ENCODE data around the gene CAPZB.

CAPZB gene

DNA sequence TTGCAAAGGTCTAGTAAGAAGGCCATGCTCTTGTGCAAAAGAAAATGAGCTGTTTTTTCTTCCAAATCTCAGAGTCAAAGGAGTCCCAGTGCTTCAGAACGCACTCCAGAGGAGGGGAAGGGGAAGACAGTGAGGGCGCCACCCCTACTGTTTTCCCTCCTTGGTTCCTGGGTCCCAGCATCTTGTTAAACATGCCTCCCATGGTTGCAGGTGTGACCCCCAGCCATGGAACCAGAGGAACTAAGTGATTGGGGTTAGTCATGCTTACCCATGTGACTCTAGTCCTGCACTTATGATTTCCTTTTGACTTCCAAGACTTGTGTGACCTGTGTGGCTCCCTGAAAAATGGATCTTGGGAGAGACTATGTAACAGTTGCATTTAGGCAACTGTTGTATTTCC is 190.7 kb downstream of the CAPZB start:
- Histone ChIP-seq H3K9me3 (no peaks in the 10 kb centered on the region), H3K36me3 (no peaks in the 10 kb centered on the region), H3K27me3 (no peaks in the 10 kb centered on the region), H3K4me1 (no peaks in the 10 kb centered on the region), H3K4me3 (ENCODE audit: low read depth, low read length) (no peak overlapping the region)
- TF ChIP-seq, protein P1, sequence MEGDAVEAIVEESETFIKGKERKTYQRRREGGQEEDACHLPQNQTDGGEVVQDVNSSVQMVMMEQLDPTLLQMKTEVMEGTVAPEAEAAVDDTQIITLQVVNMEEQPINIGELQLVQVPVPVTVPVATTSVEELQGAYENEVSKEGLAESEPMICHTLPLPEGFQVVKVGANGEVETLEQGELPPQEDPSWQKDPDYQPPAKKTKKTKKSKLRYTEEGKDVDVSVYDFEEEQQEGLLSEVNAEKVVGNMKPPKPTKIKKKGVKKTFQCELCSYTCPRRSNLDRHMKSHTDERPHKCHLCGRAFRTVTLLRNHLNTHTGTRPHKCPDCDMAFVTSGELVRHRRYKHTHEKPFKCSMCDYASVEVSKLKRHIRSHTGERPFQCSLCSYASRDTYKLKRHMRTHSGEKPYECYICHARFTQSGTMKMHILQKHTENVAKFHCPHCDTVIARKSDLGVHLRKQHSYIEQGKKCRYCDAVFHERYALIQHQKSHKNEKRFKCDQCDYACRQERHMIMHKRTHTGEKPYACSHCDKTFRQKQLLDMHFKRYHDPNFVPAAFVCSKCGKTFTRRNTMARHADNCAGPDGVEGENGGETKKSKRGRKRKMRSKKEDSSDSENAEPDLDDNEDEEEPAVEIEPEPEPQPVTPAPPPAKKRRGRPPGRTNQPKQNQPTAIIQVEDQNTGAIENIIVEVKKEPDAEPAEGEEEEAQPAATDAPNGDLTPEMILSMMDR (IDR thresholded peaks at IDR 0.05; ENCODE audit: low read depth, low read length), result no peak
- no peak for DNase-seq

DNA sequence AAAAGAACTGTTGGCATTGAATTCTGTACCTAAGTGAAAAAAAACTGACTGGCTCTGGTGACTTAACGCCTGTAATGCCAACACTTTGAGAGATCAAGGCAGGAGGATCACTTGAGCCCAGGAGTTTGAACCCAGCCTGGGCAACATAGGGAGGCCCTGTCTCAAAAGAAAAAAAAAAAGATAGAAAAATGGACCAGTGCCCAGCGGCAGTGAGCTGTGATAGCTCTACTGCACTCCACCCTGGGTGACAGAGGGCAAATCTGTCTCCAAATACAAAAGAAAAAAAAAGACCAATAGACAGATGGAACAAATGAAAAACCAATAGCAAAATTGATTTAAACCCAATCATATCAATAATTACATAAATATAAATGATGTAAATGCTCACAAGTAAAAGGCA is 196.1 kb downstream of the CAPZB start:
- TF ChIP-seq, protein P1 (IDR thresholded peaks at IDR 0.05; ENCODE audit: low read depth, low read length), result no peak
- Histone ChIP-seq H3K9me3 (no peaks in the 10 kb centered on the region), H3K36me3 (no peaks in the 10 kb centered on the region), H3K4me1 (no peaks in the 10 kb centered on the region), H3K27me3 (no peaks in the 10 kb centered on the region), H3K4me3 (ENCODE audit: low read depth, low read length) (peak overlapping the region; percentile 48)
- DNase-seq, result no peak

Measured in BE2C (cell line).